IMR-90 (cell line): ENCODE measurements around the gene DCTN2. TPM values are rescaled to one million over a fixed set of nuclear protein-coding genes. Genes with fewer than 3 reads are reported as not detected.

ENCODE experiments used
- ATAC-seq: fragments of 200-7000 bp; cut with Tn5 transposase; 2 replicates; pipeline ENCODE4 v1.9.1; 2020; ENCODE audit warnings: low read depth, mild to moderate bottlenecking, moderate library complexity
- BruUV-seq: library from RNA; stranded (reverse); fragments of 400-500 nt; replicated peaks from 2 replicates; lab custom pipeline; 2021; lab: Mats Ljungman, UMichigan
- CTCF ChIA-PET: fragments of 300-600 bp; formaldehyde crosslinking; extraction: SDS; loops from one replicate; lab custom pipeline; 2021; ENCODE audit warnings: antibody characterized with exemption; lab: Yijun Ruan, JAX
- POLR2A ChIA-PET: fragments of 300-600 bp; sonication (Branson Sonifier 250); formaldehyde crosslinking; loops from one replicate; lab custom pipeline; 2022; ENCODE audit warnings: antibody characterized with exemption; ENCODE audit not compliant: unreplicated experiment; lab: Charles Lee
- DNase-seq: peaks from one replicate; pipeline ENCODE4 v3.0.0; 2013
- H2AFZ ChIP-seq: replicated peaks from 2 replicates; pipeline ENCODE3; 2013; ENCODE audit warnings: low read length, mild to moderate bottlenecking; ENCODE audit not compliant: poor library complexity
- H2AK5ac ChIP-seq: 2 replicates; pipeline ENCODE4 v1.6.1; 2013; ENCODE audit warnings: low read depth, low read length, inconsistent platforms
- H2AK9ac ChIP-seq: replicated peaks from 2 replicates; pipeline ENCODE3; 2013; ENCODE audit warnings: mild to moderate bottlenecking, low read depth, low read length, moderate library complexity; ENCODE audit not compliant: poor library complexity
- H2BK120ac ChIP-seq: 2 replicates; pipeline ENCODE4 v1.6.1; 2013; ENCODE audit warnings: low read depth, low read length, inconsistent platforms
- H2BK15ac ChIP-seq: 3 replicates; pipeline ENCODE4 v1.6.1; 2013; ENCODE audit warnings: low read depth, low read length, inconsistent platforms
- H2BK20ac ChIP-seq: 2 replicates; pipeline ENCODE4 v1.6.1; 2013; ENCODE audit warnings: low read depth, mild to moderate bottlenecking, inconsistent platforms, low read length, moderate library complexity
- H2BK5ac ChIP-seq: 2 replicates; pipeline ENCODE4 v1.6.1; 2013; ENCODE audit warnings: mild to moderate bottlenecking, low read depth, low read length, inconsistent platforms; ENCODE audit not compliant: poor library complexity, severe bottlenecking
- H3K14ac ChIP-seq: replicated peaks from 2 replicates; pipeline ENCODE4 v1.6.1; 2013; ENCODE audit warnings: low read depth, low read length, inconsistent platforms
- H3K18ac ChIP-seq: 2 replicates; pipeline ENCODE4 v1.6.1; 2013; ENCODE audit warnings: low read depth, low read length, control low read depth
- H3K23ac ChIP-seq: 2 replicates; pipeline ENCODE4 v1.6.1; 2013; ENCODE audit warnings: low read depth, low read length, inconsistent platforms
- H3K27ac ChIP-seq: 2 replicates; pipeline ENCODE4 v1.5.1; 2013; ENCODE audit warnings: mild to moderate bottlenecking, control low read depth, low read length; ENCODE audit not compliant: insufficient read depth
- H3K27me3 ChIP-seq: 2 replicates; pipeline ENCODE4 v1.6.1; 2013; ENCODE audit warnings: low read length; ENCODE audit not compliant: control insufficient read depth, insufficient read depth
- H3K36me3 ChIP-seq: 2 replicates; pipeline ENCODE4 v1.6.1; 2013; ENCODE audit warnings: low read length, mixed read lengths; ENCODE audit not compliant: control insufficient read depth, insufficient read depth
- H3K4ac ChIP-seq: 2 replicates; pipeline ENCODE4 v1.6.1; 2013; ENCODE audit warnings: low read depth, low read length, inconsistent platforms
- H3K4me1 ChIP-seq: 2 replicates; pipeline ENCODE4 v1.6.1; 2013; ENCODE audit warnings: low read length, mixed read lengths; ENCODE audit not compliant: control insufficient read depth, insufficient read depth
- H3K4me2 ChIP-seq: 2 replicates; pipeline ENCODE4 v1.6.1; 2013; ENCODE audit warnings: low read depth, mild to moderate bottlenecking, control low read depth, low read length, moderate library complexity
- H3K4me3 ChIP-seq: 2 replicates; pipeline ENCODE4 v1.5.1; 2013; ENCODE audit warnings: low read depth, mild to moderate bottlenecking, control low read depth, low read length, moderate library complexity; ENCODE audit not compliant: insufficient read depth
- H3K56ac ChIP-seq: 2 replicates; pipeline ENCODE4 v1.6.1; 2013; ENCODE audit warnings: low read length, inconsistent platforms; ENCODE audit not compliant: insufficient read depth; ENCODE audit errors: extremely low read depth
- H3K79me1 ChIP-seq, 2 experiments: 2 replicates each; pipeline ENCODE4 v1.6.1; 2013; ENCODE audit warnings: low read length in 2 of 2, inconsistent platforms in 1 of 2, low read depth in 1 of 2
- H3K9ac ChIP-seq: 2 replicates; pipeline ENCODE4 v1.6.1; 2013; ENCODE audit warnings: low read depth, low read length, control low read depth
- H3K9me1 ChIP-seq: 2 replicates; pipeline ENCODE4 v1.6.1; 2013; ENCODE audit warnings: low read length, inconsistent platforms; ENCODE audit not compliant: insufficient read depth
- H3K9me3 ChIP-seq: 2 replicates; pipeline ENCODE4 v1.6.1; 2013; ENCODE audit warnings: low read length; ENCODE audit not compliant: control insufficient read depth, insufficient read depth
- H4K20me1 ChIP-seq: 2 replicates; pipeline ENCODE4 v1.6.1; 2013; ENCODE audit warnings: low read length, inconsistent platforms; ENCODE audit not compliant: insufficient read depth
- H4K5ac ChIP-seq: 2 replicates; pipeline ENCODE4 v1.6.1; 2013; ENCODE audit warnings: mild to moderate bottlenecking, low read depth, low read length, control low read depth
- H4K8ac ChIP-seq, 2 experiments: 2 replicates each; pipeline ENCODE4 v1.6.1; 2013; ENCODE audit warnings: low read depth in 2 of 2, low read length in 2 of 2, control low read depth in 1 of 2, inconsistent platforms in 1 of 2
- H4K91ac ChIP-seq: 2 replicates; pipeline ENCODE4 v1.6.1; 2013; ENCODE audit warnings: low read depth, low read length, inconsistent platforms; ENCODE audit not compliant: insufficient read depth
- CEBPB ChIP-seq: IDR thresholded peaks from 2 replicates; pipeline ENCODE4 v1.6.1; 2012; ENCODE audit warnings: low read depth, low read length, improper control_type of control experiment
- CHD1 ChIP-seq: IDR thresholded peaks from 2 replicates; pipeline ENCODE4 v1.6.1; 2012; ENCODE audit warnings: low read depth, low read length, improper control_type of control experiment
- MAZ ChIP-seq: IDR thresholded peaks from 2 replicates; pipeline ENCODE4 v1.6.1; 2012; ENCODE audit warnings: low read depth, mild to moderate bottlenecking, low read length, improper control_type of control experiment, moderate library complexity, borderline replicate concordance
- RCOR1 ChIP-seq: IDR thresholded peaks from 2 replicates; pipeline ENCODE4 v1.6.1; 2012; ENCODE audit warnings: mild to moderate bottlenecking, low read length, improper control_type of control experiment; ENCODE audit not compliant: insufficient replicate concordance
- RFX5 ChIP-seq: IDR thresholded peaks from 2 replicates; pipeline ENCODE4 v1.8.0; 2012; ENCODE audit warnings: low read depth, mild to moderate bottlenecking, low read length, moderate library complexity
- USF2 ChIP-seq: fragments of 150-350 bp; IDR thresholded peaks from 2 replicates; pipeline ENCODE4 v1.6.1; 2017; ENCODE audit warnings: mild to moderate bottlenecking, antibody characterized with exemption, low read length, low read depth
- WGBS, 2 experiments: methylation state at CpG; one replicate each; pipeline versions ENCODE4 v1.1.5 to v1.1.7; 2013; ENCODE audit warnings: missing lambda C conversion rate in 2 of 2; ENCODE audit not compliant: insufficient read length in 1 of 2; ENCODE audit errors: extremely low coverage in 2 of 2; 5-methylcytosine and 5-hydroxymethylcytosine counted together
- dilution Hi-C: fragments of 300-500 bp; cut with HindIII; formaldehyde crosslinking; loops from one replicate; pipeline ENCODE4 v1.14.3; 2018; ENCODE audit warnings: low sequenced_read_pairs; ENCODE audit not compliant: unreplicated experiment
- in situ Hi-C: fragments of 300-500 bp; cut with MboI; formaldehyde crosslinking; loops from 3 replicates; pipeline ENCODE4 v1.14.3; 2019; ENCODE audit warnings: low sequenced_read_pairs, inconsistent platforms, mixed read lengths
- intact Hi-C: fragments of 100-400 bp; cut with micrococcal nuclease; formaldehyde crosslinking; loops from 2 replicates; pipeline ENCODE4 v1.10.0; 2022
- polyA plus RNA-seq, 3 experiments: library from polyadenylated mRNA; depleted of rRNA; stranded (reverse); fragments of >200 nt; gene quantifications; 2 replicates each; pipeline ENCODE4 v1.2.3, GENCODE V29; 2012; ENCODE audit warnings: low replicate concordance in 1 of 3
- total RNA-seq: library from RNA; depleted of rRNA; stranded (reverse); fragments of >200 nt; gene quantifications from 2 replicates; pipeline ENCODE4 v1.2.3, GENCODE V29; 2012

The DCTN2 gene
- total and polyA plus RNA-seq, 2 of the 4 experiments (the other 2 are of a cell fraction), result 125 to 130 TPM

- Histone ChIP-seq H3K27me3 (no peaks in the 10 kb centered on the region), H2BK120ac (peak overlapping the region; percentile 83; the same call in 1 of the 2 replicates), H2AFZ (no peak overlapping the region), H3K23ac (peak overlapping the region; percentile 100), H3K4ac (peak overlapping the region; percentile 100), H3K9me1 (peaks cover 12% of the 10 kb centered on the region), H2BK20ac (no peak overlapping the region), H4K91ac (peak overlapping the region; percentile 93), H3K79me1 (peaks cover 17 to 76% of the 10 kb centered on the region in 2 experiments), H3K4me1 (peaks cover 17% of the 10 kb centered on the region), H3K4me2 (peak overlapping the region; percentile 87), H2AK5ac (peak overlapping the region; percentile 100), H4K8ac (peak overlapping the region; percentile 47 to 92; a peak in 2 of 4 replicates), H3K14ac (peak overlapping the region; percentile 100), H3K56ac (peak overlapping the region; percentile 98), H3K27ac (peak overlapping the region; percentile 99), H2BK5ac (peak overlapping the region; percentile 96), H2AK9ac (peak overlapping the region; percentile 100), H4K5ac (peak overlapping the region; percentile 20), H3K9ac (peak overlapping the region; percentile 100), H3K4me3 (peak overlapping the region; percentile 95), H2BK15ac (no peak overlapping the region), H4K20me1 (peaks cover 74% of the 10 kb centered on the region), H3K9me3 (no peaks in the 10 kb centered on the region), H3K18ac (peak overlapping the region; percentile 95), H3K36me3 (peaks cover 44% of the 10 kb centered on the region)
- TF ChIP-seq RCOR1, result no peak
- no peak for TF ChIP-seq USF2
- TF ChIP-seq CHD1, result no peak
- 0 out of 2 replicates have a peak, but pooled peaks have one; percentile 24 for TF ChIP-seq CEBPB
- no peak for TF ChIP-seq RFX5
- TF ChIP-seq MAZ, result no peak
- DNase-seq (peak; percentile 24), ATAC-seq (no peak)
- dilution Hi-C loops (no loop called here), in situ Hi-C loops (no loop called here), intact Hi-C loops (no loop called here)
- ChIA-PET CTCF (no interaction called here), POLR2A (interaction anchor here (1.1 kb wide), 1 partner anchor 15 kb away, joined by 6 read pairs; no protein-coding TSS in a partner anchor)
- WGBS, 2 experiments, result no CpG with 5 or more reads among the region's 7 CpGs
- no TSS peak for BruUV-seq
These were observed 27.8 kb downstream of the DCTN2 start for GRCh38 chr12:57518920-57519795.
